T-helper 2 cell treated with Interferon-gamma antibody and Interleukin-4, amounts not matched to agents 5 μg/mL and 100 μg/mL, for 36 hours (primary cell): Measurements from ENCODE around the gene FXYD1.

Experiments
- DNase-seq: peaks from one replicate; pipeline ENCODE4 v3.0.0; 2021; ENCODE audit warnings: low spot score
- H3K27ac Mint-ChIP-seq: one replicate; pipeline ENCODE4 v1.8.0; 2021; ENCODE audit warnings: mild to moderate bottlenecking, mixed read lengths
- H3K27me3 Mint-ChIP-seq: one replicate; pipeline ENCODE4 v1.8.0; 2021; ENCODE audit warnings: low read depth, mixed read lengths
- H3K36me3 Mint-ChIP-seq: one replicate; pipeline ENCODE4 v1.8.0; 2021; ENCODE audit warnings: low read depth, mixed read lengths
- H3K4me1 Mint-ChIP-seq: one replicate; pipeline ENCODE4 v1.8.0; 2021; ENCODE audit warnings: low read depth, mixed read lengths
- H3K4me3 Mint-ChIP-seq: one replicate; pipeline ENCODE4 v1.8.0; 2022; ENCODE audit warnings: mild to moderate bottlenecking, moderate library complexity, mixed read lengths
- H3K9me3 Mint-ChIP-seq: one replicate; pipeline ENCODE4 v1.8.0; 2021; ENCODE audit warnings: mixed read lengths

The FXYD1 gene

DNA sequence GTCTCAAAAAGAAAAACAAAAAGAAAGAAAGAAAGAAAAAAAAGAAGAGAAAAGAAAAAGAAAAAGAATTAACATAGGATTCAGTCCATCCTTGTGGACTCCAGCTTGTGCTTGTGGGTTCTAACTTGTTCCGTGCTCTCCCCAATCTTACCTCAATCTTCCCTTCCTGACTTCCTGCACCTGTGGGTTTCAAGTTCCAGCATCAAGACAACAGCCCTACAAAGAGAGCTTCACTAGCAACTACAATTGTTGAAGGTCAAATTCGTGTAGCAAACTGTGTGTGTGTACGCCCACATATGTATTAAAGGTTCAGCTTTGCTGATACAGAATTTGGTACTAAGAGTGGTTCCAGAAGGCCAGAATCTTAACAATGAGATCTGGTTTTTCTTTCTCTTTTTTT is 41.2 kb downstream of the FXYD1 start:
- Mint-ChIP-seq H3K36me3 (peaks cover 8% of the 10 kb centered on the region), H3K27me3 (no peaks in the 10 kb centered on the region), H3K4me1 (peaks cover 38% of the 10 kb centered on the region), H3K4me3 (peak overlapping the region; percentile 60), H3K27ac (peak overlapping the region; percentile 49), H3K9me3 (peaks cover 18% of the 10 kb centered on the region)
- DNase-seq, result no peak

DNA sequence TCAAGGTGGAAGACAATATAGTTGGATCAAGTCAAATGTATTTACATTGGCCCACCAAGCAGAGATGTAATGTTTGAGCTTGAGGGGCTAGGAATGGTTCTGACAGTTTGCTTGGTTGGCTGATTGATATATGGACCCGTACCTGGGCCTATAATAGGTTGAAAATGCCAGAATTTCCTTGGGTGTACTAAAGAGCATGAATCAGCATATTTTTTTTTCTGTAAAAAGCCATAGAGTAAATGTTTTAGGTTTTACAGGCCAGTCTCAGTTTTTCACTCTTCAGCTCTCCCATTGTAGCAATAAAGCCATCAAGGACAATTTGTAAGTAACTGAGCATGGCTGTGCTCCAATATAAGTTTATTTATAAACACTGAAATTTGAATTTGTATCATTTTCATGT is 42.8 kb downstream of the FXYD1 start:
- Mint-ChIP-seq H3K9me3 (peaks cover 21% of the 10 kb centered on the region), H3K4me1 (peaks cover 35% of the 10 kb centered on the region), H3K27me3 (peaks cover 4% of the 10 kb centered on the region), H3K4me3 (no peak overlapping the region), H3K27ac (no peak overlapping the region), H3K36me3 (peaks cover 8% of the 10 kb centered on the region)
- no peak for DNase-seq

DNA sequence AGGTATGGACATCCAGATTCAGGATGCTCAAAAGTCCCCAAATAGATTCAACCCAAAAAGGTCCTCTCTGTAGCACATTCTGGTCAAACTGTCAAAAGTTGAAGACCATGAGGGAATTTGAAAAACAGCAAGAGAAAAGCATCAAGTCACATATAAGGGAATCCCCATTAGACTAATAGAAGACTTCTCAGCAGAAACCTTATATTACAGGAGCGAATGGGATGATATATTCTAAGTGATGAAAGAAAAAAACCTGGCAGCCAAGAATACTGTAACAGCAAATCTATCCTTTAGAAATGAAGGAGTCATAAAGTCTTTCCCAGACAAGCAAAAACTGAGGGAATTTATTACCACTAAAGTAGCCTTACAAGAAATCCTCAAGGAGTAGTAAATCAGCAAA is 45.6 kb downstream of the FXYD1 start:
- no peak for DNase-seq
- peaks cover 2% of the 10 kb centered on the region for H3K36me3 Mint-ChIP-seq
- H3K27me3 Mint-ChIP-seq, result peaks cover 9% of the 10 kb centered on the region
- H3K9me3 Mint-ChIP-seq, result peaks cover 14% of the 10 kb centered on the region
- H3K27ac Mint-ChIP-seq, result no peak overlapping the region
- H3K4me1 Mint-ChIP-seq, result peaks cover 16% of the 10 kb centered on the region
- H3K4me3 Mint-ChIP-seq, result no peak overlapping the region

DNA sequence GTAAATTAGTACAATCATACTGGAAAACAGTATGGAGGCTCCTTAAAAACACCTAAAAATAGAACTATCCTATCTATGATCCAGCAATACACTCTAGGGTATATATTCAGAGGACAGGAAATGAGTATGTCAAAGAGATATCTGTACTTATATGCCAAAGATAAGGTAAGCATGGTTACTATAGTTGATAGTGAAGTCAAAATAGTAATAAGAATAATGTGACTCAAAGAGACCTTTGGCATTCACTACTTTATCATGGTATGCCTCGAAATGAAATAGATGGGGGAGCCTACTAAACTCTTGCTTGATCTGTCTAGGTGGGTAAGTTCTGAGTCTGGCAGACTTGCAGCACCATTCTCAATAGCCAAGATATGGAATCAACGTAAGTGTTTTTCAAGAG is 46.3 kb downstream of the FXYD1 start:
- H3K27ac Mint-ChIP-seq, result no peak overlapping the region
- H3K4me1 Mint-ChIP-seq, result peaks cover 11% of the 10 kb centered on the region
- no peak for DNase-seq
- no peak overlapping the region for H3K4me3 Mint-ChIP-seq
- H3K9me3 Mint-ChIP-seq, result peaks cover 14% of the 10 kb centered on the region
- peaks cover 12% of the 10 kb centered on the region for H3K27me3 Mint-ChIP-seq
- H3K36me3 Mint-ChIP-seq, result peaks cover 2% of the 10 kb centered on the region
